PFSK-1 (cell line): ENCODE results near the gene SERPINA5.

ENCODE experiments used
- FOXP2 ChIP-seq: optimal IDR thresholded peaks from 2 replicates; pipeline ENCODE3; 2011; ENCODE audit warnings: borderline replicate concordance, control low read depth, inconsistent platforms; ENCODE audit not compliant: insufficient read depth; ENCODE audit errors: extremely low read length, extremely low read depth
- POLR2AphosphoS5 ChIP-seq: IDR thresholded peaks from 2 replicates; pipeline ENCODE4 v1.6.1; 2012; ENCODE audit warnings: low read depth, mild to moderate bottlenecking, control low read depth, low read length, moderate library complexity
- REST ChIP-seq, 2 experiments: IDR thresholded peaks; 2 replicates each; pipeline versions ENCODE4 v1.6.1 to v1.8.0; 2011 to 2012; ENCODE audit warnings: low read depth in 2 of 2, low read length in 2 of 2, control low read depth in 1 of 2, inconsistent platforms in 1 of 2, mild to moderate bottlenecking in 1 of 2, moderate library complexity in 1 of 2; ENCODE audit not compliant: insufficient read depth in 1 of 2
- SIN3A ChIP-seq: IDR thresholded peaks from 2 replicates; pipeline ENCODE4 v1.6.1; 2012; ENCODE audit warnings: mild to moderate bottlenecking, low read length, moderate library complexity, borderline replicate concordance; ENCODE audit not compliant: insufficient read depth
- TAF1 ChIP-seq: IDR thresholded peaks from 2 replicates; pipeline ENCODE4 v1.6.1; 2012; ENCODE audit warnings: low read length, control low read depth, borderline replicate concordance; ENCODE audit not compliant: insufficient read depth

SERPINA5 gene

GRCh38 chr14:94548999-94549985 is 31.9 kb upstream of the SERPINA5 start:
- TF ChIP-seq POLR2AphosphoS5 (no peak), FOXP2 (no peak), SIN3A (no peak), REST (IDR thresholded peaks at IDR 0.05; ENCODE audit: insufficient read depth in 1 of 2, low read depth in 2 of 2, low read length in 2 of 2) (no peak), TAF1 (no peak)

GRCh38 chr14:94550041-94550440 is 31.2 kb upstream of the SERPINA5 start:
- no peak for TF ChIP-seq TAF1
- TF ChIP-seq POLR2AphosphoS5, result no peak
- TF ChIP-seq SIN3A, result no peak
- no peak for TF ChIP-seq FOXP2
- TF ChIP-seq REST (IDR thresholded peaks at IDR 0.05; ENCODE audit: insufficient read depth in 1 of 2, low read depth in 2 of 2, low read length in 2 of 2), result no peak

- TF ChIP-seq FOXP2, result no peak
- no peak for TF ChIP-seq TAF1
These were observed 25.2 kb upstream of the SERPINA5 start for GRCh38 chr14:94555991-94556390.

- TF ChIP-seq SIN3A, result no peak
- TF ChIP-seq FOXP2, result no peak
- TF ChIP-seq POLR2AphosphoS5, result no peak
- TF ChIP-seq REST (IDR thresholded peaks at IDR 0.05; ENCODE audit: insufficient read depth in 1 of 2, low read depth in 2 of 2, low read length in 2 of 2), result no peak
- no peak for TF ChIP-seq TAF1
These were observed 23.9 kb upstream of the SERPINA5 start for GRCh38 chr14:94557327-94557726.

- TF ChIP-seq FOXP2 (no peak), TAF1 (no peak), REST (IDR thresholded peaks at IDR 0.05; ENCODE audit: insufficient read depth in 1 of 2, low read depth in 2 of 2, low read length in 2 of 2) (no peak), POLR2AphosphoS5 (no peak), SIN3A (no peak)
These were observed 22.4 kb upstream of the SERPINA5 start for GRCh38 chr14:94558842-94559241.
